Activated T-cell treated with anti-CD3 and anti-CD28 coated beads for 1 hour (primary cell): ENCODE data around the gene SLC47A2.
A peak's percentile ranks its signal among the peaks of the same experiment; 100 is the strongest.

Source experiments
- DNase-seq: peaks from one replicate; pipeline ENCODE4 v3.0.0-alpha.2; 2020; ENCODE audit warnings: low read depth

SLC47A2 gene

DNA sequence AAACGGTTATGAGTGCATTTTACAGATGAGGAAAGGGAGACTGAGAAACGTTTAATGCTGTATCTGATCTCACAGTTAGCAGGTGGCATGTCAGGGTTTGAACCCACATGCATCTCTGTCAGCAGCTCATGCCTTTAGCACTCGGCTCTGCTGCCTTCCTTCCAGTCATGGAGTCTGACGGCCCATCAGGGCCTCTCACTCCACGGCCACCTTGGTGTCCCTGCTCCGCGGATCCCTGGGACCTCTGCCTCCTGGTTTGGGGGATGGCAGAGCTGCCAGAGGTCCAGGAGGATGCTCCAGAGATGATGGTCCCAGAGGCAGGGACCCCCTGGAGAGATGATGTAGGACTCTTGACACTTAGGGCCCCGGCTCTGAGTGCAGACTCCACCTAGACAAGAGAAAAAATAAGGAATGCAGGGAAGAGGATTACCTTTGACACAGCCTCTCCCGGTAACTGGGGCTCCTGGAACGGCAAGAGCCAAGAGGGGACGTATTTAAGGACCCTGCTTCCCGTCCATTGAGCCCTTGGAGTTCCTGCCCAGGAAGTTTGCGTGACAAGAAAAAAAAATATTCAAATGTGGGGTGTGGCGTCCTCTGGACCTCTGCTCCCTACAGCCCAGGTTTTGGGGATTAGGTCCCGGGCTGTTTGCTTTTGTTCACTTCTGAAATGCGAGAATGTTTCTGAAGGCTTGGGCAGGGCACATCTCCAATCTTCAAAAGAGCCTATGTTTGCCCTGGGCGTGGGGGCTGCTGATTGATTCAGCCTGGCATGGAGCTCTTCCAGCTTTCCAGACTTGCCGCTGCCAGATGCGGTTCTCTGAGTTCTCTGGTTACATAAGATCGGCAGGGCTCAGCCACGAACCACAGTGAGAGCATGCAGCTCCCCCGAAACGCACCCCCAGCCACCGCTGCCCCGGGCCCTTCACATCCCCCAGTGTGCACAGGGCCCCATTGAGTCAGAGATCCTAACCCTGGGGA, 31.7 kb upstream of the SLC47A2 start, which contains the start of gene ALDH3A1:
TSS of gene ALDH3A1 (minus strand) at position 470 of the 978 bp plus-strand sequence. CDS start 3,169 bp downstream, outside the sequence.
- no peak for DNase-seq

DNA sequence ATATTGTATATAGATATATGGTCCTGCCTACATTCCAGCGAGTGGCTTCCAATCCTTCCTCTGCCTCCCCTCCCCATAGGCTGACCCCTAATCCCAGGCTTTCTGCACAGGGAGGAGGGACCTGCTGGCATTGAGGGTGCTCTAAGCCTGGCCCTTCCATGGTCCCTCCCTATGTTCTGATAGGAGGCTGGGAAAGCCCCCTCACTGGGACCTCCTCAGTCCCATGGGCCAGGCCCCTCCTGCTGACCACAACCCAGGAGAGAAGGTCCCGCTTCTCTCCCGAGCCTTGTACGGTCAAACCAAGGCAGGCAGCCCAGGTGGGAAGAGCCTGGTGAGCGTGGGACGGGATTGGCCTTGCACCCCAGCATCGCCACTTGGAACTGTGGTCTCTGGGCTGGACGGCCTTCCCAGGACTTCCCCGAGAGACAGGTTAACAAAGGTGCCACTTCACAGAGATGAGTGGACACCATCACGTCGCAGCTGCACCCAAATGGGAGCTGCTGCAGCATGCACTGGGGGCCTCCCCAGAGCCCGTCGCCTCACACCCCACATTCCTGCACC, 30.9 kb upstream of the SLC47A2 start:
- no peak for DNase-seq

DNA sequence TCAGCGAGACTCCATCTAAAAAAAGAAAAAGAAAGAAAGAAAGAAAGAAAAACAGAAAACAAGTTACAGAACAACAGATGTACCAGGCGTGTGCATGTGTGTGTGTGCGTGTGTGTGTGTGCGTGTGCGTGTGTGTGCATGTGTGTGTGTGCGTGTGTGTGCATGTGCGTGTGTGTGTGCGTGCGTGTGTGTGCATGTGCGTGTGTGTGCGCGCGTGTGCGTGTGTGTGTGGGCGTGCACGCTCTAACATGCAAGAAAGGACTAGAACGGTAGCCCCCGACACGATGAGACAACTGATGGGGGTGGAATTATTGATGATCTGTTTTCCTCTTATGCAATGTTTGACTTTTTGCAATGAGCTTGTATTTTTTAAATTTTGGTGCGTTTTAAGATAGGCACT, 30.1 kb upstream of the SLC47A2 start:
- no peak for DNase-seq

DNA sequence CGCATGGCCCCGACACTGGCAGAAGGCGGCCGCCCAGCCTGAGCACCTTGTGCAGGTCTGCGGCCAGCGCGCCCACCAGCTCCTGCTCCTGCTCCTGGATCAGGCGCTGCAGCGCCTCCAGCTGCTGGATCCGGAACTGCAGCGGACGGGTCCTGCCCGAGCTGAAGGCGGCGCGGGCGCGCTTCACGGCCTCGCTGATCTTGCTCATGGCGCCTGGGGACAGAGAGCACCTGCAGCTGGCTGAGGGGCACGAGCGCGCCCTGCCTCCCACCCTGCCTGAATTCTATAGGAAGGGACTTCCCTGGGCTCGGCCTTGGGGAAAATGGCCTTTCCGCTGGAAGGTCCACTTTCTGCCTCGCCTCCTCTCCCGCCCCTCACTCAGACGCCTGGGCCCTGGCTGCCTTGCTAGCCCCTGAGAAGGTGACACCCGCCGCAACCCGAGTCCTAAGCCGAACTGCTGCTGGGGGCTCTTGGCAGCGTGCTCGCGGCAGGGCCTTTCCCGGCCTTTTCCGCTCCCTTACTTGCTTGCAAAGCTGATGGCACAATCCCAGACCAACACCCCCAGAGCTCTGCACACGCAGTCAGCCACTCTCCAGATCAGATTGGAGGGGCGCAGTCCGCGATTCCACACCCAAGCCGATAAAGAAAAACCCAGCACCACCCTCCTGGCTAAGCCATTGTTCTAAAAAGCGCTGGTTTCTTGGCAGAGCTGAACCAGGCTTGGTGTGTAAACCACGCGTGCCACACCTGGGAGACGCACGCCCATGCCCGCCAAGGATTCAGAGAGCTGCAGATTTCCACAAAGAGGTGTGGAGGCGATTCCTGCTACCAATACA, 28.8 kb upstream of the SLC47A2 start:
- peak; percentile 80 for DNase-seq

DNA sequence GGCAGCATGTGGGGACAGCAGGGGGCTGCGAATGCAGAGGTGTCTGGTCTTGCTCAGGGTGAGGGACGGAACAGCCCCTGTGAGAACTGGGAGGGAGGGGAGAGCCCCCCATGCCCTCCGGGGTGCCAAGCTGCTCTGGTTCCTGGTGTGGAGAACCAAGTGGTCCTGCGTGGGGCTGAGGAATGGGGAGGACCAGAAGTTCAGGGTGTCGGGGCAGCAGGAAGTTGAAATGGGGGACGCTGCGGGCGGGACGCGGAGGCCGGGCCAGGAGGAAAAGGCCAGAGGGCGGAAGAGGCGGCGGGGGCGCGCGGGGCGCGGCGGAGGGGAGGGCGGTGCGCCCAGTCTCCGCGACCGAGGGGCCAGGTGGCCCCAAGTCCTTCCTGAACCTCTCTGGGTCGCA, 28.1 kb upstream of the SLC47A2 start:
- no peak for DNase-seq

DNA sequence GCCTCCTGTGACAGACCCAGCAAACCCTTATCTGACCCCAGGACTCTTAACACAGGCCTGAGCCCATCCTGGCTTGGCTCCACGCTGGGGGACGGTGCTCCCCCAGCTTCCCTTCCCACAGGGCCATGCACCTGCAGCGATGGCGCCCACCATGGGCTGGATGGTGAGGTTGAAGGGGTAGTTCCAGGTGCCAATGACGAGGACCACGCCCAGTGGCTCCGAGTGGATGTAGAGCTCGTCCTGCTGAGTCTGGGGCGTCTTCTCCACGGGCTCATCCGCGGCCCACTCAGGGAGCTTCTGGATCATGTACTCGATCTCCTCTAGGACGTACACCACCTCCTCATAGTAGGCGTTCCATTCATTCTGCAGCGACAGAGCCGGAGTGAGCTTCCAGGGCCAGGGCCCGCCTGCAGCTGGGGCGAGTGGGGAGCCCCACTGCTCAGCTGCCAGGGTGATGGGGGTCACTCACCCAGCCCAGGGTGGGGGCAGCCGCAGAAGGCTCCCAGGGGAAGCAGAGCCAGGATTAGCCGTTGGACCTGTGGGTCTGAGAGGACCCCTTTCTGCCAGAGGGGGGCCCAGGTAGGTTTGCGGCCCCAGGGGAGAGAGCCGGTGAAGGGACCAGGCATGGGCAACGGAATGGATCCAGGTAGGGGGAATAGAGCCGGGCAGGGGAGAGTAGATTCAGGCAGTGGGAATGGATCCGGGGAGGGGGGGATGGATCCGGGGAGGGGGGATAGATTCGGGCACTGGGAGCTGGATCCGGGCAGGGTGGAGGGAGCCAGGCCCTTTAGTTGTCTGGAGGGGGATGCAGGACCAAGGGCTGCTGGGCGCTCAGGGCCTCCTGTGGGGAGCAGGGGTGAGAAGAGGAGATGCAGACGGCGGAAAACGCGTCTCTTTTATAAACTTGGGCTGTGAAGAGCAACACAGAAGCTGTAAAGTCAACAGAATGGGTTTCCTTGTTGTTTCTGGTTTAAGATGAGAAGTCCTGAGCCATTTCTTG, 27.0 kb upstream of the SLC47A2 start:
- no peak for DNase-seq

DNA sequence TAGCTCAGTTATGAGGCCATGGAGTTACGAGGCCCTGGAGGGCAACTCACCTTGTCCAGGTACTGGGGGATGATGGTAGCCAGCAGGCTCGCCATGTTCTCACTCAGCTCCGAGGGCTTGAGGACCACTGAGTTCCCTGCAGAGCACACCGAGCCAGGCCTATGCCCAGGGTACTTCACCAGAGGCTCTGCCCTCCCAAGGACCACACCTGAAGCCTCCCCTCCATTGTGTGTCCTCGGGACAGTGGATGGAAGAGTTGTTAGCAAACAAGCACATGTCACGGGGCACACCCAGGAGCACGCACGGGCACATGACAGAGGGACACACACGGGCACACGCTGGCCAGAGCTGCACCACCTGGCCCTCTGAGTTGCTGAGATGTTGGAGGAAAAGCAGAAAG, 26.1 kb upstream of the SLC47A2 start:
- no peak for DNase-seq

DNA sequence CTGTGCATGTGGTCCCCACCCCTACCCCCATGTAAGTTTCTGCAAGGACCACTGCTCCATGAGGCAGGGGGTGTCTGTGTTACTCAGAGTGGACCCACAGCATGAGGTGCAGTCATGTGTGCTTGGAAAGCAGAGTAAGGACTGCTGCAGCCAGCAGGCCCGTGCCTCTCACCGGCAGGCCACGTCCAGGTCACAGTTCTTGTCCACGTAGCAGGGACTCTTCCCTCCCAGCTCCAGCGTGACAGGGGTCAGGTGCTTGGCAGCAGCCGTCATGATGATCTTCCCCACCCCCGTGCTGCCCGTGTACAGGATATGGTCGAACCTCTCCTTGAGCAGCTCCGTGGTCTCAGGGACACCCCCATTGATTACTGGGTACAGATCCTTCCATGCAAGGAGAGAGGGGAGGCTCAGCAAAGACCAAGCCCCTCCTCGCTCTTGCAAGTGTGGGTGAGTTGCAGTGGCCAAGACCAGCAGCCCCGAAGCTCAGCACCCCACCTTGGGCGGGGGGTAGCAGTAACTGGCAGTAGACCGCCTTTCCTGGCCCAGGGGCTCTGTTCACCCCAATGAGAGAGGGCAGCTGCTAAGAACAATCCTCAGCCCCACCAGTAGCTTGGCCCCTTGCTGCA, 25.6 kb upstream of the SLC47A2 start:
- DNase-seq: no peak

DNA sequence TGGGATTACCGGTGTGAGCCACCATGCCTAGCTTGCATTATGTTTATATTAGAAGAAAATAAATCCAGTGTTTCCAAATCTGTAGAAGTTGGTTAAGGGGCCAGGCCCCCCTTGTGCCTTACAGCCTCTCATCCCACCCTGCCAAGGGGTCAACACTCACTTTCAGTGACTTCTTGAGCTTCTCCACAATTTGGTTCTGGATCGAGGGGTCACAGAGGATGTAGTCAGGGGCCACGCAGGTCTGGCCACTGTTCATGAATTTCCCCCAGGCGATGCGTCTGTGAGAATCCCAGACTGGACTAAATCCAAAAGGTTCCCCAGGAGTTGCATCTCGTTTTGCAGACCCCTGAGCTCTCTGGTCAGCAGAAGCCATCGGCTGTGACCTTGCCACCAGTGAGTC, 24.5 kb upstream of the SLC47A2 start:
- DNase-seq: no peak

DNA sequence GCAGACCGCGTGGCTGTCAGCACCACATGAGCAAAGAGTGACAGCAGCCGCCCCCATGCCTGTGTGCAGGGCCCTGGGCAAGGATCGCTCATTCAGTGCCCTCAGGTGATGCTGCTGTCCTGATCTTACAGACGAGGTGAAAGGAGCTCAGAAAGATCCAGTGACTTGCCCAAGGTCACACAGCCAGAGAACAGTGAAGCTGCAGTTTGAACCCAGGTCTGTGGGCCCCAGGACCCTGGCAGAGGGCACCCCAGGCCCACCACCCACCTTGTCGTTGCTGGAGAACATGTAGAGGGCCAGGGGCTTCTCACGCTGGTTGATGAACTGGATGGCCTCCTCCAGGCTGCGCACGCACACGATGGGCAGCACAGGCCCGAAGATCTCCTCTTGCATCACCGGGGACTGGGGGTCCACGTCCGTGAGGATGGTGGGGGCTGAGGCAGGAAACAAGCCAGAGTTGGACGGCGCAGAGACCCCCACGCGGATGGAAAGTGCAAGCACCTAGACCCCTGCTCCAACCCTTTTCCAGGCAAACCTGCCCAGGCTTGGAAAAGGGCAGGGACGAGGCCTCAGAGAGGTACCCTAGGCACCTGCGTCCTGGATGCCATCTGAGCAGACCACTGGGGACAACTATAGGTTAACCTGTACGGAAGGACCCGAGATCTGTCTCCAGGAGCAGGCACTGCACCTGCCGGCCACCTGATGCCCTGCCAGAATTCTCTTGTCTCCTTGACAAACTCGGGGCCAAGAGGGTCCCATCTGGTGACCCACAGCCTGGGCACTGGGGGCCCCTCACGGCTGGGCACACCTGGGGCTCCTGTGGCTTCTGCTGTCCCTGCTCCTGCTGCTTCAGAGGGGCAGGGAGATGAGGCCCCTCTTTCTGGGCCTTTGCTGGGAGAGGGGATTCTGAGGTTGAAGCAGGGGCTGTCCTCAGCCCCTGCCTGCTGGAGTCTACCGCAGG, 23.1 kb upstream of the SLC47A2 start:
- no peak for DNase-seq

DNA sequence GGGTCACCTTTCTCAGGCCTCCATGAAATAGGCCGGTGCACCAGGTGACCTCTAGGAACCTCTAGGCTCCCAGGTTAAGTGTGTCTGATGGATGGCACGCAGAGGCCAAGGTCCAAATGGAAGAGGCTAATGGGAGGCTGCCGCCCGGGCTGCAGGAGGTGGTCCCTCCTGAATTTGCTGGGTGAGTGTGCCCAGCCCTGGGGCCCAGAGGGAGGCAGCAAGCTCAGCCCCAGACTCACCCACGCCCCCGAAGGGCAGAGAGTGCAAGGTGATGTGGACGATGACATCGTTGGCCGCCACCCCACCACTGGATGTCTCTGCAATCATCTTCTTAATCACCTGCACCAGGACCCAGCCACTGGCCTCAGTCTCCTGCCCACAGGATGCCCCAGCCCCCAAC, 22.4 kb upstream of the SLC47A2 start:
- no peak for DNase-seq

DNA sequence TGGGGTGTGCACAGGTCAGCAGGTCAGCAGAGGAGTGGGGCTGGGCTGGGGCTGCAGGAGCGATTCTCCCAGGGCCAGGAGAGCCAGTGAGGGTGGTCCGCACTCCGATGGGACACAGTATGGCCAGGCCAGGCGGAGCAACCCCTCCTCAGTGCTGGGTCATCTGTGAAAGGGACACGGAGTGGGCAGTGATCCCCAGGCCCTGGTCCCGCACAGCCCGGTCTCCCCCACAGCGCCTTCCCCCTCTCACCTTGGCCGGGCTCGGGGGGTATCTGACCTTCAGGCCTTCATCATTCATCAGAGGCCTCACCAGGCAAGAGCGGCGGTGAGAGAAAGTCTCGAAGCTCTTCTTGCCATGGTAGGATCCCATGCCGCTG, 21.7 kb upstream of the SLC47A2 start:
- DNase-seq: no peak

DNA sequence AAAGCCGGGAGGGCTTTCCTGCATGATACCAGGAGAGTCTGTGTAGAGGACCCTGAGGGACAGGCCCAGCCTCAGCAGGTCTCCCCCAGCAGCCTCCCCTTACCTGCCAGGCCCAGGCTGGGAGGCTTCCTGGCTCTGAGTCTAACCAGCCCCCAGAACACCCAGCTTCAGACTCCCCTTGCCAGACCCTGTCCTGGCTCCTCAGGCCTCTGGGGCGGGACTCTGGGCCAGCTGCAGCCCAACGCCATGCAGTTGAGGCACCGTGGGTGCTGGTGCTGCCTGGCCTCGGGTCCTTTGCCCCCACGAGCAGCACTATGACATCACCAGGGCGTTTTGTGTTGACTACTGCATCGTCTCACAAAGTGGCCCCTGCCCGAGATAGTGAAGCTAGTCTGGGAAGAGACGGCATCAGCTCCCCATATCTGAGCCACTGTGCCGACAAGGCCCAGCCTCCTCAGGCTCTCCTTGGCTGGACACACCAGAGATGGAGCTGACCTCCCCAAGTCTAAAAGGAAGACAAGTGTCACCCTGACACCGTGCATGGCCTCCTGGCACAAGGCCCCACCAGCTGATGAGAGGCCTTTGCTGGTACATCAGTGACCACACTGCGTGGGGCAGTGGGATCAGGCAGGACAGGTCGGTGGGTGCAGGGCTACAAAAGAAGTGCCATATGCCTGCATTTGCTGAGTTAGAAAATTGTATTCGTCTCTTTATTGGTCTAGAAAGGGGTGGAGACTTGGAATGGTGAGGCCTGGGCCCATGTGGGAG, 21.1 kb upstream of the SLC47A2 start:
- no peak for DNase-seq

DNA sequence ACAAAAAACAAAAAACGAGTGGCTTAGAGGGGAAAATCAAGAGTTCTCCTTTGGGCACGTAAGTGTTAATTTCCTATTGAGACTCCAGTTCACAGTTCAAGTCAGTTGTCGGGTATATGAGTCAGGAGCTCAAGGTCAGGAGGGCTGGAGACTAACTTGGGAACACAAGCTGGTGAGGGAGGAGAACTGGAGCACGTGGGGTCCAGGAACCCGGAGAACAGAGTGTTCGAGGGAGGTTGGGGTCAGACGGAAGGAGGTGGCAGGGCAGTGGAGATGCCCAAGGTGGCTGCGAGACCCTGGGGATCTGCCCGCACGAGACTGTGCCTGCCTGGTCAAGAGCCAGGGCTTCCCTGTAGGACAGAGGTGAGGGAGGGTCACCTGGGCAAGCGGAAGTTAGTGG, 19.7 kb upstream of the SLC47A2 start:
- no peak for DNase-seq

DNA sequence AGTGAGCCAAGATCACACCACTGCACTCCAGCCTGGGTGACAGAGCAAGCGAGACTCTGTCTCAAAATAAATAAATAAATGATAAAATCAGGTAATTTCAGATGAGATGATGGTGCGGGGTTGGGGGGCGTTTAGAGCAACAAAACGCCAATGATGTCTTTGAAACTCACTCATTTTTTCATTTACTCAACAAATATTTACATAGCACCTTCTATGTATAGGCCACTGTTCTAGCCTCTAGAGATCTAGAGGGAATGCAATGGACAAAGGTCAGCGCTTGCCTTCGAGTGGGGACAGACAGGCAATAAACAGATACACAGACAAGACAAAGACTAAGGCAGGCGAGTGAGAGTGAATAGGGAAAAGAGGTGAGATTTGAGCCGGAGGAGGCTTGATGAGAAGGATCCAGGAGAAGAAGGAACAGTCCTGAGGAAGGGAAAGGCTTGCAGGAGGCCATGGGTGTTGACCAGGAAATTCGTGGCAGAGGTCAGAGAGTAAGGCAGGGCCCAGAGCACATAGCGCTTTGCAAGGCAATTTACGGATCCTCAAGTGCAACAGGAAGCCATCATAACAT, 17.7 kb upstream of the SLC47A2 start:
- DNase-seq: no peak

DNA sequence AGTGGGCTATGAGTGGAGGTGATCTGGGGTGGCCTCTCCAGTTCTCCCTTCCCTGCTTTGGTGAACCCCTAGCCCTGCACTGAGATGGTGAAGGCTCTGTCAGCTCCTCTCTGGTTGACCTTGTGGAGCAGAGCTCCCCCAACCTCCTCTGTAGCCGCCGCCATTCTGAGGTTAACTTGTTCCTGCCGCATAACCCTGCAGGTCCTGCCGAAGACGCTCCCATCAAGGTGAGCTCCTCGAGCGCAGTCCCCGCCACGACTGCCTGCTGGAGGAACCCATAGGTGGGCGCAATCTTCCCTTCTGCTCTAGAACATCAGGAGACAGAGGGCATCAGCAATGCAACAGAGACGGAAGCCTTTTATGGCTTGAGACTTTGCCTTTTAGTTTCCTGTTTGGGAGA, 15.2 kb upstream of the SLC47A2 start:
- DNase-seq: no peak

DNA sequence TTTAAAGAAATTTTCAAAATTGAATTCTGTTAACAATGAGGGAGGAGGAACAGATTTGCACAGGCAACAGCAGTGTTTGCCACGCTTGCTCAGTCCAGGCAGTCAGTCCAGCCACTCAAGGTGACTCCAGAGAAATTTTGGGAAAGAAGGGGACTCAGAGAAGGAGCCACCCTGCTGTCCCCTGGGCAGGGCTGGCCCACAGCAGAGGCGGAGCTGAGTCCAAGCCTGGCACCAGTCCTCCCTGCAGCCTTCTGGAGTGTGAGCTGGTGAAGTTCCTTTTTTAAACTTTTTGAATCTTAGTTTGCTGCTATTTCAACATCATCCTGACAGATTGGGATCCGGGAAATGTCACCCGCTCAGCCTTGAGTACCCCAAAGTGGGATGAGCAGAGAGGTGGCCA, 14.5 kb upstream of the SLC47A2 start:
- no peak for DNase-seq

DNA sequence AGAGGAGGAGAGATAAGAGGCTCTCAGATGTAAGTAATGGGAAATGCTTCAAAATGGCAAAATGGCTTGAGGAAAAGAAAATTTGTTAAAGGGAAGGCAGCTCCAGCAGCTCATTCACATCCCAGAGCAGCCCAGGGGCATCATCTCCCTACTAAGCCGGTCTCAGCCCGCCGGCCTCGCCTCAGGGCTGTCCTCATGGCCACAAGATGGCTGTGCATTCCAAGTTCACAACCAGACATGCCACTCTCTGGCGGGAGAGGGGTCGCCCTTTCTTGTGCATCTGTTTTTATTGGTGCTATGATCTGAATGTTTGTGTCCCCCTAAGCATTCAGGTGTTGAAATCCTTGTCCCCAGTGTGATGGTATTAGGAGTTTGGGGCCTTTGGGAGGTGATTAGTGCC, 13.5 kb upstream of the SLC47A2 start:
- DNase-seq: no peak

DNA sequence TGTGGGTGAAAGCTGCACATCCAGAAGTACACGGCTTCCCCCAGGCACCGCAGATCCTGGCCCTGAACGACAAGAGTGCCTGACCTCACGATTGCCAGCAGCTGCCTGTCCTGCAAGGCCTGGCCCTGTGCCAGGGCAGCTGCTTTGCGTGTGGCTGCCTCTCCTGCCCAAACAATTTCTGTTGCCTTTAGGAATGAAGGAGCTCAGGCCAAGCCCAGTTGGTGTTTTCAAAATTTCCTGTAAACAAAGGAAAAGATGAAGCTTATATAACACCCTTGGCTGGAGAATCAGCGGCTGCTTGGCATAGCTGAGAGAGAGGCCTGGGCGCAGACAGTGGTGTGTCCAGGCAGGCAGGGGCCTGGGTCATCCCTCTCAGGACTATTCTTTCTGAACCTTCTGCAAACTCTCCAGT, 11.7 kb upstream of the SLC47A2 start:
- no peak for DNase-seq
